ENCODE data around the gene FUT4. TPM values are rescaled to one million over a fixed set of nuclear protein-coding genes. Genes with fewer than 3 reads are reported as not detected.
"Not testable (repeated sequence)": the region's sequence is repeated elsewhere in the genome, so short reads cannot be mapped to it uniquely, and the experiment has no call there.

Gene FUT4
- total RNA-seq, 2 experiments from 2014 or later: 6.7 to 6.8 TPM

GRCh38 chr11:94563176-94563847 lies 19.6 kb downstream of the FUT4 start:
- H3K36me3 Mint-ChIP-seq: no peaks in the 10 kb centered on the region
- peaks cover 2% of the 10 kb centered on the region for H3K4me1 Mint-ChIP-seq
- no peak for DNase-seq
- ATAC-seq (ENCODE audit: low read depth): no peak
- POLR2A ChIA-PET: no interaction called here
- no peak overlapping the region for H3K4me3 Mint-ChIP-seq
- H3K27ac Mint-ChIP-seq: no peak overlapping the region
- H3K9me3 Mint-ChIP-seq: no peaks in the 10 kb centered on the region
- no peaks in the 10 kb centered on the region for H3K27me3 Mint-ChIP-seq

- DNase-seq (no peak), ATAC-seq (ENCODE audit: low read depth) (no peak)
- Mint-ChIP-seq H3K36me3 (no peaks in the 10 kb centered on the region), H3K4me3 (no peak overlapping the region), H3K27ac (no peak overlapping the region), H3K4me1 (peaks cover 2% of the 10 kb centered on the region), H3K27me3 (no peaks in the 10 kb centered on the region), H3K9me3 (no peaks in the 10 kb centered on the region)
- POLR2A ChIA-PET: no interaction called here
These were observed 20.2 kb downstream of the FUT4 start for GRCh38 chr11:94563848-94564467.

GRCh38 chr11:94567181-94567670 lies 23.5 kb downstream of the FUT4 start, which contains the start of gene PIWIL4:
TSS of gene PIWIL4 (plus strand) at chr11:94567368. CDS start at chr11:94567519, 151 bp downstream.
- Mint-ChIP-seq H3K27me3 (no peaks in the 10 kb centered on the region), H3K4me1 (no peaks in the 10 kb centered on the region), H3K4me3 (no peak within 1 kb of the TSS), H3K27ac (no peak within 1 kb of the TSS), H3K9me3 (no peaks in the 10 kb centered on the region), H3K36me3 (no peaks in the 10 kb centered on the region)
- no peak for DNase-seq
- no peak for ATAC-seq (ENCODE audit: low read depth)
- POLR2A ChIA-PET: no interaction called here

- Mint-ChIP-seq H3K4me1 (no peaks in the 10 kb centered on the region), H3K4me3 (no peak overlapping the region), H3K27ac (no peak overlapping the region), H3K9me3 (peaks cover 3% of the 10 kb centered on the region), H3K27me3 (no peaks in the 10 kb centered on the region), H3K36me3 (no peaks in the 10 kb centered on the region)
- POLR2A ChIA-PET: no interaction called here
- no peak for DNase-seq
- ATAC-seq (ENCODE audit: low read depth): no peak
These were observed 24.5 kb downstream of the FUT4 start for GRCh38 chr11:94568200-94568599.

GRCh38 chr11:94568717-94569116 lies 25.0 kb downstream of the FUT4 start:
- no peaks in the 10 kb centered on the region for H3K27me3 Mint-ChIP-seq
- POLR2A ChIA-PET: no interaction called here
- ATAC-seq (ENCODE audit: low read depth) (no peak), DNase-seq (no peak)
- no peaks in the 10 kb centered on the region for H3K4me1 Mint-ChIP-seq
- no peak overlapping the region for H3K27ac Mint-ChIP-seq
- H3K9me3 Mint-ChIP-seq: peaks cover 3% of the 10 kb centered on the region
- H3K36me3 Mint-ChIP-seq: no peaks in the 10 kb centered on the region
- no peak overlapping the region for H3K4me3 Mint-ChIP-seq

GRCh38 chr11:94572975-94573374 lies 29.3 kb downstream of the FUT4 start:
- ATAC-seq (ENCODE audit: low read depth); POLR2A ChIA-PET: not testable (repeated sequence)

GRCh38 chr11:94574193-94574961 lies 30.7 kb downstream of the FUT4 start:
- ATAC-seq (ENCODE audit: low read depth) (no peak), DNase-seq (no peak)
- Mint-ChIP-seq H3K36me3 (no peaks in the 10 kb centered on the region), H3K9me3 (peaks cover 3% of the 10 kb centered on the region), H3K4me3 (no peak overlapping the region), H3K27me3 (no peaks in the 10 kb centered on the region), H3K27ac (no peak overlapping the region), H3K4me1 (no peaks in the 10 kb centered on the region)
- POLR2A ChIA-PET: no interaction called here

More at GRCh38 chr11:94572975-94573374, 29.3 kb downstream of the FUT4 start:
- H3K27ac Mint-ChIP-seq, H3K4me3 Mint-ChIP-seq, DNase-seq, H3K9me3 Mint-ChIP-seq, H3K4me1 Mint-ChIP-seq, H3K36me3 Mint-ChIP-seq, H3K27me3 Mint-ChIP-seq: not testable (repeated sequence)

GRCh38 chr11:94576306-94576705 lies 32.6 kb downstream of the FUT4 start:
- POLR2A ChIA-PET: no interaction called here
- H3K4me1 Mint-ChIP-seq: no peaks in the 10 kb centered on the region
- H3K4me3 Mint-ChIP-seq: no peak overlapping the region
- H3K27me3 Mint-ChIP-seq: no peaks in the 10 kb centered on the region
- ATAC-seq (ENCODE audit: low read depth): no peak
- peaks cover 3% of the 10 kb centered on the region for H3K9me3 Mint-ChIP-seq
- H3K36me3 Mint-ChIP-seq: no peaks in the 10 kb centered on the region
- no peak overlapping the region for H3K27ac Mint-ChIP-seq
- DNase-seq: no peak

- Mint-ChIP-seq H3K27ac (no peak overlapping the region), H3K9me3 (peaks cover 2% of the 10 kb centered on the region), H3K4me3 (no peak overlapping the region), H3K27me3 (no peaks in the 10 kb centered on the region), H3K4me1 (peaks cover 2% of the 10 kb centered on the region), H3K36me3 (no peaks in the 10 kb centered on the region)
- DNase-seq (no peak), ATAC-seq (ENCODE audit: low read depth) (no peak)
- POLR2A ChIA-PET: no interaction called here
These were observed 34.1 kb downstream of the FUT4 start for GRCh38 chr11:94577841-94578240.

- Mint-ChIP-seq H3K27ac (no peak overlapping the region), H3K4me3 (no peak overlapping the region), H3K9me3 (no peaks in the 10 kb centered on the region), H3K4me1 (peaks cover 2% of the 10 kb centered on the region), H3K27me3 (no peaks in the 10 kb centered on the region), H3K36me3 (no peaks in the 10 kb centered on the region)
- DNase-seq (no peak), ATAC-seq (ENCODE audit: low read depth) (no peak)
- POLR2A ChIA-PET: no interaction called here
These were observed 38.2 kb downstream of the FUT4 start for GRCh38 chr11:94581926-94582325.

- Mint-ChIP-seq H3K4me3 (no peak overlapping the region), H3K36me3 (no peaks in the 10 kb centered on the region), H3K4me1 (peaks cover 2% of the 10 kb centered on the region), H3K27me3 (no peaks in the 10 kb centered on the region), H3K27ac (no peak overlapping the region), H3K9me3 (no peaks in the 10 kb centered on the region)
- POLR2A ChIA-PET: no interaction called here
- DNase-seq (no peak), ATAC-seq (ENCODE audit: low read depth) (no peak)
These were observed 39.6 kb downstream of the FUT4 start for GRCh38 chr11:94583213-94583865.

- Mint-ChIP-seq H3K27ac (no peak overlapping the region), H3K27me3 (no peaks in the 10 kb centered on the region), H3K9me3 (no peaks in the 10 kb centered on the region), H3K4me1 (peaks cover 2% of the 10 kb centered on the region), H3K4me3 (no peak overlapping the region), H3K36me3 (no peaks in the 10 kb centered on the region)
- ATAC-seq (ENCODE audit: low read depth) (no peak), DNase-seq (no peak)
- POLR2A ChIA-PET: no interaction called here
These were observed 40.3 kb downstream of the FUT4 start for GRCh38 chr11:94583866-94584500.

GRCh38 chr11:94584978-94585377 lies 41.3 kb downstream of the FUT4 start:
- no peak for ATAC-seq (ENCODE audit: low read depth)

More at GRCh38 chr11:94584978-94585377, 41.3 kb downstream of the FUT4 start:
- no peak for DNase-seq
- H3K27ac Mint-ChIP-seq: no peak overlapping the region
- H3K4me1 Mint-ChIP-seq: peaks cover 2% of the 10 kb centered on the region
- H3K36me3 Mint-ChIP-seq: no peaks in the 10 kb centered on the region
- POLR2A ChIA-PET: no interaction called here
- no peak overlapping the region for H3K4me3 Mint-ChIP-seq
- H3K9me3 Mint-ChIP-seq: no peaks in the 10 kb centered on the region
- H3K27me3 Mint-ChIP-seq: no peaks in the 10 kb centered on the region

All from activated naive CD8-positive, alpha-beta T cell treated with anti-CD3 and anti-CD28 coated beads, Interleukin-2, amount 10 ng/mL, durations not matched to agents 7 days and 5 days (primary cell).